Parathyroid adenoma (tissue), 2 donors: Measurements from ENCODE around the gene KIF14.
"Not testable (repeated sequence)": the region's sequence is repeated elsewhere in the genome, so short reads cannot be mapped to it uniquely, and the experiment has no call there.

Source experiments
- H2AFZ ChIP-seq: fragments of 300-600 bp; sonication (generic); one replicate; pipeline ENCODE4 v1.7.0; 2017; ENCODE audit warnings: antibody characterized with exemption, mild to moderate bottlenecking
- H3K27ac ChIP-seq: fragments of 300-600 bp; sonication (generic); one replicate; pipeline ENCODE4 v1.7.0; 2017
- H3K27me3 ChIP-seq: fragments of 300-600 bp; sonication (generic); one replicate; pipeline ENCODE4 v1.7.0; 2017; ENCODE audit warnings: low read length; ENCODE audit not compliant: control insufficient read depth, insufficient read depth
- H3K36me3 ChIP-seq: fragments of 300-600 bp; sonication (generic); one replicate; pipeline ENCODE4 v1.7.0; 2017; ENCODE audit warnings: low read length; ENCODE audit not compliant: control insufficient read depth, insufficient read depth
- H3K4me1 ChIP-seq: fragments of 300-600 bp; sonication (generic); one replicate; pipeline ENCODE4 v1.7.0; 2017; ENCODE audit warnings: control low read depth
- H3K4me2 ChIP-seq: fragments of 300-600 bp; sonication (generic); one replicate; pipeline ENCODE4 v1.7.0; 2017; ENCODE audit warnings: low read length
- H3K4me3 ChIP-seq: fragments of 300-600 bp; sonication (generic); one replicate; pipeline ENCODE4 v1.7.0; 2017; ENCODE audit warnings: low read depth, low read length
- H3K79me2 ChIP-seq: fragments of 300-600 bp; sonication (generic); one replicate; pipeline ENCODE4 v1.7.0; 2017; ENCODE audit warnings: control low read depth
- H3K9ac ChIP-seq: fragments of 300-600 bp; sonication (generic); one replicate; pipeline ENCODE4 v1.7.0; 2017; ENCODE audit warnings: mild to moderate bottlenecking
- H3K9me3 ChIP-seq: fragments of 300-600 bp; sonication (generic); one replicate; pipeline ENCODE4 v1.7.0; 2017; ENCODE audit warnings: low read length; ENCODE audit not compliant: control insufficient read depth
- TF ChIP-seq, protein P1 (sequence below): fragments of 300-600 bp; sonication (generic); IDR thresholded peaks from one replicate; pipeline ENCODE4 v1.7.0; 2017; ENCODE audit warnings: antibody characterized with exemption, mild to moderate bottlenecking
- donor health status: primary hyperparathyroidism.

KIF14 gene

GRCh38 chr1:200527670-200528069 is 92.9 kb downstream of the KIF14 start:
- no peak overlapping the region for H3K9ac ChIP-seq
- no peak overlapping the region for H3K4me3 ChIP-seq
- H3K27me3 ChIP-seq: no peaks in the 10 kb centered on the region

GRCh38 chr1:200526709-200527612 is 93.6 kb downstream of the KIF14 start:
- Histone ChIP-seq H3K9me3 (no peaks in the 10 kb centered on the region), H3K4me3 (no peak overlapping the region), H3K27me3 (no peaks in the 10 kb centered on the region), H3K9ac (no peak overlapping the region), H3K27ac (no peak overlapping the region), H3K4me1 (no peaks in the 10 kb centered on the region), H3K79me2 (no peaks in the 10 kb centered on the region), H2AFZ (no peak overlapping the region), H3K4me2 (no peak overlapping the region), H3K36me3 (no peaks in the 10 kb centered on the region)
- TF ChIP-seq, protein P1, sequence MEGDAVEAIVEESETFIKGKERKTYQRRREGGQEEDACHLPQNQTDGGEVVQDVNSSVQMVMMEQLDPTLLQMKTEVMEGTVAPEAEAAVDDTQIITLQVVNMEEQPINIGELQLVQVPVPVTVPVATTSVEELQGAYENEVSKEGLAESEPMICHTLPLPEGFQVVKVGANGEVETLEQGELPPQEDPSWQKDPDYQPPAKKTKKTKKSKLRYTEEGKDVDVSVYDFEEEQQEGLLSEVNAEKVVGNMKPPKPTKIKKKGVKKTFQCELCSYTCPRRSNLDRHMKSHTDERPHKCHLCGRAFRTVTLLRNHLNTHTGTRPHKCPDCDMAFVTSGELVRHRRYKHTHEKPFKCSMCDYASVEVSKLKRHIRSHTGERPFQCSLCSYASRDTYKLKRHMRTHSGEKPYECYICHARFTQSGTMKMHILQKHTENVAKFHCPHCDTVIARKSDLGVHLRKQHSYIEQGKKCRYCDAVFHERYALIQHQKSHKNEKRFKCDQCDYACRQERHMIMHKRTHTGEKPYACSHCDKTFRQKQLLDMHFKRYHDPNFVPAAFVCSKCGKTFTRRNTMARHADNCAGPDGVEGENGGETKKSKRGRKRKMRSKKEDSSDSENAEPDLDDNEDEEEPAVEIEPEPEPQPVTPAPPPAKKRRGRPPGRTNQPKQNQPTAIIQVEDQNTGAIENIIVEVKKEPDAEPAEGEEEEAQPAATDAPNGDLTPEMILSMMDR: no peak

More at GRCh38 chr1:200527670-200528069, 92.9 kb downstream of the KIF14 start:
- no peaks in the 10 kb centered on the region for H3K79me2 ChIP-seq
- no peak overlapping the region for H3K27ac ChIP-seq
- H3K36me3 ChIP-seq: no peaks in the 10 kb centered on the region
- H2AFZ ChIP-seq: no peak overlapping the region
- H3K4me1 ChIP-seq: no peaks in the 10 kb centered on the region
- TF ChIP-seq, protein P1: no peak
- H3K9me3 ChIP-seq: no peaks in the 10 kb centered on the region
- no peak overlapping the region for H3K4me2 ChIP-seq

- no peak overlapping the region for H3K4me2 ChIP-seq
- H3K79me2 ChIP-seq: no peaks in the 10 kb centered on the region
- TF ChIP-seq, protein P1: no peak
- no peaks in the 10 kb centered on the region for H3K27me3 ChIP-seq
- H2AFZ ChIP-seq: no peak overlapping the region
- no peaks in the 10 kb centered on the region for H3K9me3 ChIP-seq
- no peak overlapping the region for H3K9ac ChIP-seq
- no peak overlapping the region for H3K27ac ChIP-seq
- no peaks in the 10 kb centered on the region for H3K4me1 ChIP-seq
- no peak overlapping the region for H3K4me3 ChIP-seq
- H3K36me3 ChIP-seq: no peaks in the 10 kb centered on the region
These were observed 95.2 kb downstream of the KIF14 start for GRCh38 chr1:200525090-200525987.

GRCh38 chr1:200524551-200524950 is 96.0 kb downstream of the KIF14 start:
- not testable (repeated sequence) for H3K4me1 ChIP-seq, H3K9ac ChIP-seq, H3K4me3 ChIP-seq, H2AFZ ChIP-seq, H3K79me2 ChIP-seq, H3K36me3 ChIP-seq, H3K27ac ChIP-seq, H3K27me3 ChIP-seq, H3K4me2 ChIP-seq, H3K9me3 ChIP-seq

DNA sequence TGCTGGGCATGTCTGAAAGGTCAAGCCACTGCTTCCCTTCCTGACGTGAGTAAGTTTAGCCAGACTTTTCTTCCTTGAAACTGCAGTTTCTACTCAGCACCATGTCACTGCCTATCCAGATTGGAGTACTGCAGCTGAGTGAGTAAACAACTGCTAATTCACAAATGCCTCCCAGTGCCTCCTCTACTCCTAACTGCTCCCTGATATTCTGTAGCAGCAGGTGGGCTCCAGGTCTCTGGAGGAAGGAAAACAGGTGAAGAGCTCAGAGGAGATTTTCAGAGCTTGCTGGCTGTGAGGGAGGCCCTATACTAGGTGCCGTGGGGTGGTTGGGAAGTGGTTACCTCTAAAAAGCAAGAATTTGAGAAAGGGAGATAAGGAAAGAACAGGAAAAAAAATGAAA is 96.5 kb downstream of the KIF14 start:
- Histone ChIP-seq H2AFZ (no peak overlapping the region), H3K27me3 (no peaks in the 10 kb centered on the region), H3K27ac (no peak overlapping the region), H3K4me3 (no peak overlapping the region), H3K36me3 (no peaks in the 10 kb centered on the region), H3K79me2 (no peaks in the 10 kb centered on the region), H3K9me3 (no peaks in the 10 kb centered on the region), H3K9ac (no peak overlapping the region), H3K4me1 (no peaks in the 10 kb centered on the region), H3K4me2 (no peak overlapping the region)
- TF ChIP-seq, protein P1: no peak
